Thymus (tissue), 11 donors: Measurements from ENCODE around the gene NAGA. TPM values are rescaled to one million over a fixed set of nuclear protein-coding genes. Genes with fewer than 3 reads are reported as not detected.

Source experiments
- DNase-seq, 9 donors: peaks; one replicate each; pipeline ENCODE4 v3.0.0-alpha.2; 2013; ENCODE audit warnings: low spot score in 9 of 9, low read depth in 6 of 9, missing footprints in 1 of 9
- H3K27ac ChIP-seq, 2 donors: one replicate each; pipeline ENCODE4 v1.5.1; 2013; ENCODE audit warnings: control low read depth in 1 of 2, low read depth in 1 of 2, low read length in 1 of 2, mild to moderate bottlenecking in 1 of 2, moderate library complexity in 1 of 2
- H3K27me3 ChIP-seq, 2 donors: one replicate each; pipeline ENCODE4 v1.5.1; 2013; ENCODE audit warnings: low read length in 1 of 2; ENCODE audit not compliant: control insufficient read depth in 2 of 2, insufficient read depth in 1 of 2
- H3K36me3 ChIP-seq, 2 donors: one replicate each; pipeline ENCODE4 v1.5.1; 2013; ENCODE audit warnings: low read length in 1 of 2, mild to moderate bottlenecking in 1 of 2, moderate library complexity in 1 of 2; ENCODE audit not compliant: control insufficient read depth in 2 of 2, insufficient read depth in 2 of 2
- H3K4me1 ChIP-seq, 2 donors: one replicate each; pipeline ENCODE4 v1.5.1; 2013; ENCODE audit warnings: low read length in 2 of 2; ENCODE audit not compliant: control insufficient read depth in 2 of 2, insufficient read depth in 2 of 2
- H3K4me3 ChIP-seq, 2 donors: one replicate each; pipeline ENCODE4 v1.5.1; 2013; ENCODE audit warnings: low read length in 2 of 2, control low read depth in 1 of 2, mild to moderate bottlenecking in 1 of 2
- H3K9me3 ChIP-seq, 2 donors: one replicate each; pipeline ENCODE4 v1.5.1; 2013; ENCODE audit warnings: low read length in 1 of 2, mild to moderate bottlenecking in 1 of 2; ENCODE audit not compliant: control insufficient read depth in 2 of 2, insufficient read depth in 1 of 2
- WGBS: extraction: QIAGEN DNeasy Blood & Tissue Kit; methylation state at CpG from one replicate; pipeline ENCODE4 v1.1.7; 2013; 5-methylcytosine and 5-hydroxymethylcytosine counted together
- polyA plus RNA-seq: library from polyadenylated mRNA; stranded (reverse); fragments of 200-250 nt; gene quantifications from one replicate; pipeline ENCODE4 v1.2.3, GENCODE V29; 2013
- total RNA-seq: library from RNA; stranded (reverse); fragments of 120-200 nt; gene quantifications from one replicate; pipeline ENCODE4 v1.2.4, GENCODE V29; 2013
- donor health status: healthy.

Gene NAGA
- total and polyA plus RNA-seq, 2 donors: 10.6 to 18.1 TPM

DNA sequence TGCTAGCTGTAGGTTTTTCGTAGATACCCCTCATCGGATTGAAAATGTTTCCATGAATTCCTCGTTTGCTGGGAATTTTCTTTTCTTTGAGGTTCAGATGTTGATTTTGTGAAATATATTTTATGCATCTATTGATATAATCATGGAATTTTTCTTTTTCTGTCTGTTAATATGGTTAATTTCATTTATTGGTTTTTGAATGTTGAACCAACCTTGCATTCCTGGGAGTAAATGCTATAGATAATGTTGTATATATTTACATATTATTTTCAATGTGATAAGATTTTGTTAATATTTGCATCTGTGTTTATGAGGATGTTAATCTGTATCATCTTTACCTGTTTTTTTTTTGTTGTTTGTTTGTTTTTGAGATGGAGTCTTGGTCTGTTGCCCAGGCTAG is 30.6 kb upstream of the NAGA start:
- Histone ChIP-seq H3K27me3 (no peaks in the 10 kb centered on the region), H3K4me1 (no peaks in the 10 kb centered on the region), H3K4me3 (no peak overlapping the region), H3K9me3 (peaks cover 2 to 42% of the 10 kb centered on the region in 2 donors), H3K36me3 (peaks cover 0 to 4% of the 10 kb centered on the region in 2 donors), H3K27ac (no peak overlapping the region)
- no peak for DNase-seq
- 98% methylated on average over 3 of the region's 3 CpGs for WGBS

DNA sequence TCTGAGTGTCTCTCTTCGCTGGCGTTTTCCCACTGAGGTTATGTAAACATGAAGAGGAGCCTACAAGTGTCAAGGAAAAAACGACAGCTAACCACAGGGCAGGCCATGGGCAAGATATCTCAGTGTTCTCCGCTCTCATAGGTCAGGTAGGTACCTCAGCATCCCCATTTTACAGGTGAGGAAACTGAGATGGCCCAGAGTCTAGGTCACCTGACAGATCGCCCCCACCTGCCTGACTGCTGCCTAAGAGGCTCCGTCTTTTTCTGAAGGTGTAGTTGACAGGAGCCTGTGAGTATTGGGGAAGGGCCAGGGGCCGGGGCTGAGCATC is 20.8 kb upstream of the NAGA start:
- H3K4me1 ChIP-seq: peaks cover 6 to 23% of the 10 kb centered on the region in 2 donors
- 47% methylated on average over 7 of the region's 7 CpGs for WGBS
- H3K4me3 ChIP-seq: peak overlapping the region; percentile 70 to 97

DNA sequence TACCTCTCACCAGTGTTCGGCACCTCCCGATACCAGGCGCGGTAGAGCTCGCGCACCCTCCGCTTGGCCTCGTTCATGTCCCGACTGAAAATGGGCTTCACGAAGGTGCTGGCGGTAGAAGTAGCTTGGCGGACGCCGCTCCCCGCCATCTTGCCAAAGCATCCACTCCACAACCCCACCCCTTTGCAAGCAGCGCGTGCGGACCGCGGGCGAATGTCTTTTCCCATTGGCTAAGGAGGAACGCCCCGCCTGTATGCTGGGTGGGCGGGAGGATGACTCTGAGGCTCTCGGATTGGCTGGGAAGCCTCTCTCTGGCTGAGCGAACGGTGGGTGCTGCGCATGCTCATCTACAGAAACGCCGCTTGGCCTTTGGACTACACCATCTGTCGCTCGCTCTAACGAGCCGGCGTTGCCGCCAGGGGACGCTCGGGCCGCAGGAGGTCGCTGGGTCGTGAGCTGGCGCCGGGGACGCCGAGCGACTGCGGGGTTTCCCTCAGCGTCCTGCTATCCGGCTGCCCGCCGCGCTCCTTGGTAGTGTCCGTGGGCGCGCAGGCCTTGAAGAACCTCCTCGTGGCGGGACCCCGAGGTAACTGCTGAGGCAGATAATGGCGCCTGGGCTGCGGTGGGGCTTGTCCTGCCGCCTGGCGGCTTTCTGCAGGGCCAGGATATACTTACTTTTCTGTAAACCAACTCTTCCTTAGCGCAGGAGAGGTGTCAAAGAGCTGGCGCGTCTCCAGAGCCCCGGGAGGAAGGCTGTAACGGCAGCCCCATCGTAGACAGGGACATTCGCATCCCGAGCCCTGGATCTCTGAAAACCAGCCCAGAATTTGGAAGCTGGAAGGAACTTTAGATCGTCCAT is 20.2 kb upstream of the NAGA start, which contains the start of gene NDUFA6:
Gene NDUFA6, minus strand, starts transcription at position 177 of the 859 bp plus-strand sequence. Its CDS starts 28 bp downstream, at position 149.
- peak within 1 kb of the TSS; percentile 94 to 95 for H3K27ac ChIP-seq
- peaks cover 12 to 26% of the 10 kb centered on the region in 2 donors for H3K36me3 ChIP-seq
- H3K9me3 ChIP-seq: peaks cover 0 to 14% of the 10 kb centered on the region in 2 donors
- H3K4me3 ChIP-seq: peak within 1 kb of the TSS; percentile 70 to 97
- H3K4me1 ChIP-seq: peaks cover 6 to 23% of the 10 kb centered on the region in 2 donors
- H3K27me3 ChIP-seq: no peaks in the 10 kb centered on the region
- peak; percentile 93 to 99 (median 98) for DNase-seq
- under 1% methylated on average over 71 of the region's 71 CpGs for WGBS

More for the DNA sequence above, 20.8 kb upstream of the NAGA start:
- H3K27me3 ChIP-seq: no peaks in the 10 kb centered on the region
- H3K27ac ChIP-seq: peak overlapping the region; percentile 86 to 87
- peaks cover 0 to 14% of the 10 kb centered on the region in 2 donors for H3K9me3 ChIP-seq
- H3K36me3 ChIP-seq: peaks cover 6 to 20% of the 10 kb centered on the region in 2 donors
- DNase-seq: no peak

DNA sequence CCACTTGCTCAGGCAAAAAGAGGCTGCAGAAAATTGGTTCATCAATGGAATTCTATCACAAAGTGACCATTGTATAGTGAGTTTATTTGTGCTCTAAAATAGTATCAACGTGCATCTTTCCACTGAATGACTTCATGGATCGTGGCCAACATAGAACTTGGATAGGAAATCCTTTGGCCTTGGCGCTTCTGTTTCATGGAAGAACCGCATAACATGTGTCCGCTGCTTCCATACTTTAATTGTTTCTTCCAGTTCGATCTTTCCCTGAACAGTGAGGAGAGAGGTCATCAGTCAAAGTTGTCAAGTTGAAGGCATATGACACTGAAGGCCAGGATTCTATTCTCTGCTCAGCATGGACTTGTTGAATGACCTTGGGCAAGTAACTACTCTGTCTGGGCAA is 15.4 kb upstream of the NAGA start:
- 94% methylated on average over 6 of the region's 6 CpGs for WGBS
- Histone ChIP-seq H3K4me3 (no peak overlapping the region), H3K9me3 (peaks cover 0 to 14% of the 10 kb centered on the region in 2 donors), H3K4me1 (peaks cover 2 to 15% of the 10 kb centered on the region in 2 donors), H3K27me3 (no peaks in the 10 kb centered on the region), H3K27ac (no peak overlapping the region), H3K36me3 (peaks cover 51 to 64% of the 10 kb centered on the region in 2 donors)
- no peak for DNase-seq

DNA sequence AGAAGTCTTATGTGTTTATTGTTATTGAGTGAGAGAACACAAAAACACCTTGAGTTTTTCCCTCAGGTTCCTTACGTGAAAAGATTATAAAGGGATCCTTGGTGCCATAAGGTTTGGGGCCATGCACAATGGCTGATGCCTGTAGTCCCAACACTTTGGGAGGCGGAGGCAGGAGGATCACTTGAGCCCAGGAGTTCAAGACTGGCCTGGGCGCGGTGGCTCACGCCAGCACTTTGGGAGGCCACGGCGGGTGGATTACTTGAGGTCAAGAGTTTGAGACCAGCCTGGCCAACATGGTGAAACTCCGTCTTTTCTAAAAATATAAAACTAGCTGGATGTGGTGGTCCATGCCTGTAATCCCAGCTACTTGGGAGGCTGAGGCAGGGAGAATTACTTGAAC is 14.3 kb upstream of the NAGA start:
- 98% methylated on average over 8 of the region's 8 CpGs for WGBS
- peaks cover 6 to 17% of the 10 kb centered on the region in 2 donors for H3K4me1 ChIP-seq
- no peaks in the 10 kb centered on the region for H3K27me3 ChIP-seq
- no peak for DNase-seq
- H3K36me3 ChIP-seq: peaks cover 51 to 64% of the 10 kb centered on the region in 2 donors
- no peak overlapping the region for H3K4me3 ChIP-seq
- H3K27ac ChIP-seq: no peak overlapping the region
- peaks cover 0 to 11% of the 10 kb centered on the region in 2 donors for H3K9me3 ChIP-seq

DNA sequence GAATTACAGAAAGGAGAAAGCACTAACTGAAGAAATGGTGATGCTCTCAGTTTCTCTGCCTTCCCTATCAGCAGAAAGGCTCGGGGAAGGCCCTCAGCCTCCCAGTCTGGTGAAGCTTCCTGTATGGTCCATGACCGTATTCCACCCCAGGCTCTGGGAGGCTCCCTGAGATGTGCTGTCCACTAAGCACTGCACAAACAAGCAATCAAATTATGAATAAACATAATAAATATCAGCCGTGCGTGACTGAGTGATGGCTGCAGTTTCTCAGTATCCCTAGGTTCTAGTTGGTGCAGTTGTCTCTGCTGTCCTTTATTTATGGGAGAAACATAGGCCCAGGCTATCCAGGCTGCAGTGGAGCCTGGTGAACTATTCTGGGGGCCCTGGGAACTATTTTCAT is 12.5 kb upstream of the NAGA start:
- peaks cover 51 to 54% of the 10 kb centered on the region in 2 donors for H3K36me3 ChIP-seq

DNA sequence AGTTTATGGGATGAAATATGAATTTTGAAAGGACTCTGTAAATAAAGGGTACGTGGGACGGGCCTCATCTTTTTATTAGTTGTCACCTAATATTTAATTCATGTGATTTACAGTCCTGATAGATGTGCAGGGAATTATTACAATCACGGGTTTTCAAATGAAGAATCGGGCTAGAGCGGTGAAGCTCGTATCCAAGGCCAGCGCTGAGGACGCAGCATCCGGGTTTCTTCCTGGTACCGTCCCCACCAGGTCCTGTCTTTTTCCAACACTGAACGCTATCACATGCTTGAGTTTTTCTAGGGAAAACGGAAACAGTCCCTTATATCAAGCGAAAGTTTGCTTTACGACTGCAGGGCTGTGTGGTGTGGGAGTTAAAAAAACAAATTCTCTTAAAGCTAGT is 9.7 kb upstream of the NAGA start:
- DNase-seq: peak in 1 of 9 donors; percentile 21
- Histone ChIP-seq H3K36me3 (peaks cover 34% of the 10 kb centered on the region in 2 donors), H3K4me1 (peaks cover 15 to 25% of the 10 kb centered on the region in 2 donors)

More for the DNA sequence above, 12.5 kb upstream of the NAGA start:
- no peak overlapping the region for H3K4me3 ChIP-seq
- WGBS: 99% methylated on average over 4 of the region's 4 CpGs
- DNase-seq: no peak
- no peak overlapping the region for H3K27ac ChIP-seq
- peaks cover 14 to 18% of the 10 kb centered on the region in 2 donors for H3K4me1 ChIP-seq
- no peaks in the 10 kb centered on the region for H3K27me3 ChIP-seq
- H3K9me3 ChIP-seq: no peaks in the 10 kb centered on the region

DNA sequence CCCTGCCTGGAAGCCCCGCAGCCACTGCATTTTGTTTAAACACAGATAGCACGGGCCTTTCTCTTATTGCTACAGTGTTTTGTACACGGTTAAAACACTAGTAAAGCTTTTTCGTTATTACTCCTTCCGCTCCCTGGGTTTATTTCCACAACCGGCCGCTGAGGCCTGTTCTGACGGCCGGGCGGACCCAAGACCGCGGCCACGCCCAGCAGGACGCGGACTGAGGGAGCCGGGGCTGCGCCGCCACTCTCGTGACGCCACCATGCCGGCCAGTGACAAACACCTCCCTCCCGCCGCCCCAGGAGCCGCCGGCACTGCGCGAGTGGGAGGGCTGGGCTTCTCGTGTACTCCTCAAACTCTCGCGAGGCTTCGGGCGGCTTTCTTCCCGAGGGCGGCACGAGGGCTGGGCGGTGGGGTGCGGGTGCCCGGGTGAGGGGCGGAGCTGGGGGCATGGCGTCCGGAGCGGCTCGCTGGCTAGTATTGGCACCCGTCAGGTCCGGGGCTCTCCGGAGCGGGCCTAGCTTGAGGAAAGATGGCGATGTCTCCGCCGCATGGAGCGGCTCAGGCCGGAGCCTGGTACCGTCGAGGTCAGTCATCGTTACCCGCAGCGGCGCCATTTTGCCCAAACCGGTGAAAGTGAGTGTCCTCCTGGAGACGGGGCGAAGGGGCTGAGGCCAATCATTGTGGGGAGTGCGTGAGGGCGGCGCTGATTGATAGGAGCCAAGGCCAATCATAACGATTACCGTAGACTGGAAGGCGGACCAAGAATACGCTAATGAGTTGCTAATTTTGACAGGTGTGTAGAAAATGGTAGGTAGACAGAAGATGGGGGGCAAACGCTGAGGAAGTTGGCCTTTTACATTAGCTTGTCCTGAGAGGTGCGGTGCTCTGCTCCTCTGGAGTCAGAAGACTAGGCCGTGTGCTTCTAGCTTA is 9.0 kb upstream of the NAGA start, which contains the start of gene SMDT1:
Gene SMDT1, plus strand, starts transcription at position 382 of the 933 bp plus-strand sequence. Its CDS starts 69 bp downstream, at position 451.
- Histone ChIP-seq H3K27me3 (no peaks in the 10 kb centered on the region), H3K36me3 (peaks cover 27 to 29% of the 10 kb centered on the region in 2 donors), H3K4me1 (peaks cover 19 to 32% of the 10 kb centered on the region in 2 donors), H3K27ac (peak within 1 kb of the TSS; percentile 94 to 99), H3K4me3 (peak within 1 kb of the TSS; percentile 75 to 83), H3K9me3 (no peaks in the 10 kb centered on the region)
- peak; percentile 94 to 99 (median 97) for DNase-seq
- WGBS: under 1% methylated on average over 71 of the region's 71 CpGs

More for the DNA sequence above, 9.7 kb upstream of the NAGA start:
- H3K4me3 ChIP-seq: peak overlapping the region; percentile 75 to 83
- WGBS: 5% methylated on average over 14 of the region's 14 CpGs
- H3K9me3 ChIP-seq: no peaks in the 10 kb centered on the region
- no peaks in the 10 kb centered on the region for H3K27me3 ChIP-seq
- peak overlapping the region; percentile 94 to 99 for H3K27ac ChIP-seq
